ENCODE data around the gene NVL.

DNA sequence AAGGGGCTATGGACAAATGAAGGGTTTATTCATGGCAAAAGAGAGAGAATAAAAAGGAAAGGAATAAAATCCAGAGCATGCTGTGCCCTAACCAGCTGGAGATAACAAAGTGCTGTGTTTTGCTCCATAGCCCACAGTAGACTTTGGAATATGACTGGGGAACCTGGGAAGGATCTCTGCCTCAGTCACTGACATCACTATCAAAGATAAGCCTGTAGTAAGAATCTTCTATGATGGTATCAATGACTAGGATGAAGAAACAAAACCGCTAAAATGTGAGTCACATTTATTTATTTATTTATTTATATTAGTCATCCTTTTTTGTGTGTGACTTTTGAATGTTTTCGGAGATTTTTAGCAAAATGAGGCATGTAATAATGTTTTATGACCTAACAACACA is 56.3 kb downstream of the NVL start:
- TF ChIP-seq, protein P1, sequence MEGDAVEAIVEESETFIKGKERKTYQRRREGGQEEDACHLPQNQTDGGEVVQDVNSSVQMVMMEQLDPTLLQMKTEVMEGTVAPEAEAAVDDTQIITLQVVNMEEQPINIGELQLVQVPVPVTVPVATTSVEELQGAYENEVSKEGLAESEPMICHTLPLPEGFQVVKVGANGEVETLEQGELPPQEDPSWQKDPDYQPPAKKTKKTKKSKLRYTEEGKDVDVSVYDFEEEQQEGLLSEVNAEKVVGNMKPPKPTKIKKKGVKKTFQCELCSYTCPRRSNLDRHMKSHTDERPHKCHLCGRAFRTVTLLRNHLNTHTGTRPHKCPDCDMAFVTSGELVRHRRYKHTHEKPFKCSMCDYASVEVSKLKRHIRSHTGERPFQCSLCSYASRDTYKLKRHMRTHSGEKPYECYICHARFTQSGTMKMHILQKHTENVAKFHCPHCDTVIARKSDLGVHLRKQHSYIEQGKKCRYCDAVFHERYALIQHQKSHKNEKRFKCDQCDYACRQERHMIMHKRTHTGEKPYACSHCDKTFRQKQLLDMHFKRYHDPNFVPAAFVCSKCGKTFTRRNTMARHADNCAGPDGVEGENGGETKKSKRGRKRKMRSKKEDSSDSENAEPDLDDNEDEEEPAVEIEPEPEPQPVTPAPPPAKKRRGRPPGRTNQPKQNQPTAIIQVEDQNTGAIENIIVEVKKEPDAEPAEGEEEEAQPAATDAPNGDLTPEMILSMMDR (conservative IDR thresholded peaks at IDR 0.05; ENCODE audit: low read length): no peak
- no peak for TF ChIP-seq EZH2phosphoT487 (IDR thresholded peaks at IDR 0.05; ENCODE audit: borderline replicate concordance)

Data from Loucy (cell line).